Glomerular visceral epithelial cell (primary cell): ENCODE data around the gene LTBP1.
"Not testable (repeated sequence)": the region's sequence is repeated elsewhere in the genome, so short reads cannot be mapped to it uniquely, and the experiment has no call there.

Experiments
- DNase-seq: peaks from one replicate; pipeline ENCODE4 v3.0.0-alpha.2; 2016; ENCODE audit errors: extremely low spot score

The LTBP1 gene

DNA sequence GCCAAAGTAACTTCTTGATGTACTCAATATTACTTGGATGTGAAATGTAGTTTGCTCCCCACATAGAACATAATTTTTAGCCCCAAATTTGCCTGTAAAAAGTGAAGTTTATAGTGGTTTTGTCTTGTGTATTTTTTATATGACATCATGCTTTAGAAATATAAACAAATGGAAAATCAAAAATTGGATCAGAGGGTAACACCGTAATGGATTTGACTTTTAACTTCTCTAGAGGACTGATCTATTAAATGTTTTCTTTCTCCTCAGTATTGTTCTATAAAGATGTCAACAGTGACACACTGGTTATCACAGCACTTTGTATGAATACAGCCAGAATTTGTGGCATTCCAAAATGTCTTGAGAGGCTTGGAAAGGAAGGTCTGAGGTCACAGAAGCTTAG is 484.1 kb downstream of the LTBP1 start:
- no peak for DNase-seq

DNA sequence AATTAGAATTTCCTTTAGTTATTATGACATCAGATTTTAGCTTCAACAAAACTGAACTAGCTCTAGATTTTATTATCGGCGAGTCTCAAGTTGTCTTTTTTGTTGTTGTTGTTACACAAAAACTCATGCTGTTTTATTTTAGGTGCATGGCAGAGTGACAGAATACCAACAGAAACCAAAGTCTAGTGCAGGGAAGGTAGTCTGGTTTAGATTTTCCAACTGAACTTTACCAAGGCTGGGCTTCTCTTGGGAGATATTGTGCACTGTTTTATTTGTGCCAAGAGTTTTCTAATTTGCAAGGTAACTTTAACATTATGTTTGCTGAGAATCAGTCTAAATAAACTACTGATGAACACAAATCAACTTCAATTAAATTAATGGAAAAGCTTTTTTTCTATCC is 486.1 kb downstream of the LTBP1 start:
- DNase-seq = no peak

DNA sequence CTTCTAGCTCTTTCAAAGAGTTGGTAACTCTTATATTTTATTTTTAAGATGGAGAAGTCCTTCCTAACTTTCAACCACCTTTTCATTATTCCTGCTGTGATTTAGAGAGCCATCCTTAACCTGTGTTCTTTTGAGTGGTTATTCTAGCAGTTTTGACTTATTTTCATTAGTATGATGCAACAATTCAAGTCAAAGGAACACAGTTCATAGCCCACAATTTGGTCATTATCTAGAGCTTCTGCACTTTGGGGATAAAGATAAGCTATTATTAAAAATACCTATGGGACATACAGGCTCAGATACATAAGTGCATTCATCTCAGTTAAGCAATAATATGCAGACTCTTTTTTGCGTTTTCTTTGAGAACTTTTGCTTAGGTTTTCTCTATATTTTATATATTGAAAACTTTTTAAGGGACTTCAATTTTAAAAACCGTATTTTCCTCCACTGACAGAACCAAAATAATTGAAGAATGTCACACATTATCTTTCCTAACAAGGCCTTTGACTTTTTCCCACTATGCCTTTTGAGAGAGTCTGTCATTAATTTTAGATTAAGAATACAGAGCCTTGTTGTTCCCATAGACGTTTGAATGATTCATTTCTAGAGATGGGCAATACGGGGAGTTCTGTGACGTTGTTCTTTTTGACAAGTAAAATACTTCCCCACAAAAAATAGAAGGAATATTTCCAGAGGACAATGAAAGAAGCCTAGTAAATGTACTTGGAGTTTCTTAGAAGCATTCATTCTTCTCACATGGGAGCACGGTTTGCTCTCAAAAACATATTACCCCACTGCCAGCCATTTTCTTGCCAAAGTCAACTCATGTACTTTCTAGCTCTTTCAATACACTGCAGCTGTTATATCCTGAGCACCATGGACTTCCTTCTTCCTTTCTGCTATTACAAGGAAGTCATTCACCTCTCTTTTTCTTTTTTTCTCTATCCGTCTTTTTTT is 486.8 kb downstream of the LTBP1 start:
- no peak for DNase-seq

DNA sequence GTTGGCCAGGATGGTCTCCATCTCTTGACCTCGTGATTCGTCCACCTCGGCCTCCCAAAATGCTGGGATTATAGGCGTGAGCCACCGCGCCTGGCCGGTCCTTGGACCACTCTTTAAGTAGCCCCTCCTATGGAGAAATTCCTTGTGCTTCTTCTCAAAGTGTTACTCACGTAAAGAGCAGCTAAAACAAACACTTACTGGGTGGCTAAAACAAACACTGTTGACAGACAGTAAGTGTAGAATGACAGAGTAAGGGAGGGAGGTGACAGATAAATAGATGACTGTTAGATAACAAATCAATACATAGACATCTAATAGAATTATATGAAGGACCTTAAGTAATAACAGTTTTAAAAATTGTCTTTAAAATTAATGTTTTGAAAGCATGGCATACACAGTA is 488.8 kb downstream of the LTBP1 start:
- no peak for DNase-seq

DNA sequence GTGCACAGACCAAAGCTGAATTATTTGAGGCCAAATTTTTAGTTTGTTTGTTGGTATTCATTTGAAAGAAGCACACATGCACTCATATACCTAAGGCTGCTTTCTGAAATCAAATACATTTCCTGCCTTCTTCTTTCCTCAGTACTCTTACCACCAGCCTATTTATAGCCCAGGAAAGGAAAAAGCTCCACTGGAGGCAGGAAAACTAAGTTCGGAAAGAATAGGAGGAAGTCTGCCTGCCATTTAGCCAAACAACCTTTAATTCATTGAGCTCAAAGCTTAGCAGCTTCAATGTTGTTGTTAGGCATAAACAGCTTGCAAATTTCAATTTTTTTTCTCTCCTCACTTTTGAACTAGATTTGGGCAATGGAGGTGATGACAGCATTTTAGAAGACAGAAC is 489.3 kb downstream of the LTBP1 start:
- no peak for DNase-seq

DNA sequence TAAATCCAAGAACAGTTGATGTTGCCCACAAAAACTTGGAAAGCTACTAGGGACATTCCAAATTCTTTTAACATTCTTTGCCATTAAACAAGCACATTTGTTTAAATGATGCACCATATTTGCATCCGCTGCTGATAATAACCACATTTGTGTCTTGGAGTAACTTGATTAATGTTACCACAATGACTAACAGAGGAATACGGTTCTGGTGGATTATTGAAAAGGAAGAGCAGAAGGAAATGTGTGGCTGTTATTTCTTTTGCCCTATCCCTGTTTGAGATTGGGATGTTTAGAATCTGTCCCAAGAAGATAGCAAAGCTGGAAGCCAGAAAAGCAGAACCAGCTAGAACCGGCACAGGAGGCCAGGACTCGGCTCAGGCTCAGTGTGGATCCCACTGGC is 490.5 kb downstream of the LTBP1 start:
- DNase-seq = peak; percentile 42

DNA sequence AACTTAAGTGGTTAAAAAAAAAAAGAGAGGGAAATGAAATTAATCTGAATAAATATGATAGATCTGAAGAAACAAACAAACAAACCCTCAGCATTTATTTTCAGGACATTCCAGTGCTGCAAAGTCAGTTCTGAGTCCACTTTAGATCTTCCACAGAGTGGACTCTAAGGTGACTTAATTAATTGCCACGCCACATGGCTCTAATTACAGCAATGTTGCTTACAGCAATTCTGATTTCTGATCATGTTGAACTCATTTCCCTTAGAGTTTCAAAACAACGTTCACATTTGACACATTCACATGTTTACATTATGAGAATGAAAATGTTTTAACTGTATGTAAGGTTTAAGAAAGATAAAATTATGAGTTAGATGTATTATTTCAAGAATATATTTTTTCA is 491.1 kb downstream of the LTBP1 start:
- DNase-seq = no peak

DNA sequence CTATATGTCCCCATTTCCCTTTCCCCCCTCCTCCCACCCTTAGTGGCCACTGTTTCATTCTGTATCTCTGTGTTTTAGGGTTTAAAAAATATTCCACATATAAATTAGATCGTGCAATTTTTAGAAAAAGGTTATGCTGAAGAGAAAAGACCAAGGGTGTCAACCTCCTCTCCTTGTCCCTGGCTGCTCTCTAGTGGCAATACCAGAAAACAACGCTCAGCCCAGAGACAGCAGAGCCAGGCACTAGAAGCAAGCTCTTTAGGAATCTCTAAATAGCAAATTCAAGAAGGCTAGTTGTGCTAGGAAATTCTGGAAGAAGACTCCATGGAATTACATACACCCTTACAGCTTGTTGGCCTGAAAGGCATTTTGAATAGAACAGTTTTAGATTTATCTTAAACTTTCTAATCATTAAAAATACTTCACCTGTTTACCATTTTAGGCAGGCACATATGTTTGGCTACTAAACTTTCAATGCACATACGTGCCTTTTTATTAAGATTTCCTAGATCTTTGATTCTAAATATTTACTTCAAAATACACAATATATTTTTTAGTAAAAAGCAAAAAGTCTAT is 494.6 kb downstream of the LTBP1 start:
- DNase-seq = peak; percentile 42

DNA sequence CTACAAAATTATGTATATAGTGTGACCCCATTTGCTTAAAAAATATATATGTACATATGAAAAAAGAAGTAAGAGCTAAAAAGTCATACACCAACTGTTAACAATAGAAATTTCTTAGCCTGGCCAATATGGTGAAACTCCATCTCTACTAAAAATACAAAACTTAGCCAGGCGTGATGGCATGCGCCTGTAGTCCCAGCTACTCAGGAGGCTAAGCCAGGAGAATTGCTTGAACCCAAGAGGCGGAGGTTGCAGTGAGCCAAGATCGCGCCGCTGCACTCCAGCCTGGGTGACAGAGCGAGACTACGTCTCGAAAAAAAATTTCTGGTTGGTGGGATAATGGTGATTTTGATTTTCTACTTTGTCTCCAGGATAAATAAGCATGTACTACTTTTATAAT is 495.3 kb downstream of the LTBP1 start:
- DNase-seq = not testable (repeated sequence)

DNA sequence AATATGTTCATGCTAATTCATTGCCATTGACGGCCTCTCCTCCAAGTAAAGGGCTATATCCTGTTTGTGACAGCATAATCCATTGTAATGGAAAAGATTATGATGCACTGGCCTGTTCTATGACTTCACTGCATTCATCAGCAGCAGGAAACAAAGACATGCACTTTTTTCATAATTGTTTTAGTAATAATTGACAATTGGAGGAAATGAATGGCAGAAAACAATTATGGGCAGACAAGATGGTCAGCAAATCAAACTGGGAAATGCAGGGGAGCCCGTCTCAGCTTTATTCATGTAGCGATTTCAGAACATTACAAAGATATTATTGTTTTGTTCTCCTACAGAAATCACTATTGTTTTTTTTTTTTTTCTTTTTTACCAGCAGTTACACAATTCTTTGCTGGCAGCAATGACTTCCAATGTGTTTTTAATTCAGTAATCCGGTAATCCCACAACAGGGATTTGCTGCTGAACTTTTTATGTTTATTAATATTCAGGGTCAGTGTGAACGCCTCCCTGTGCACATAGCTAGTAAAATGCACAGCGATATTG is 495.9 kb downstream of the LTBP1 start:
- no peak for DNase-seq

DNA sequence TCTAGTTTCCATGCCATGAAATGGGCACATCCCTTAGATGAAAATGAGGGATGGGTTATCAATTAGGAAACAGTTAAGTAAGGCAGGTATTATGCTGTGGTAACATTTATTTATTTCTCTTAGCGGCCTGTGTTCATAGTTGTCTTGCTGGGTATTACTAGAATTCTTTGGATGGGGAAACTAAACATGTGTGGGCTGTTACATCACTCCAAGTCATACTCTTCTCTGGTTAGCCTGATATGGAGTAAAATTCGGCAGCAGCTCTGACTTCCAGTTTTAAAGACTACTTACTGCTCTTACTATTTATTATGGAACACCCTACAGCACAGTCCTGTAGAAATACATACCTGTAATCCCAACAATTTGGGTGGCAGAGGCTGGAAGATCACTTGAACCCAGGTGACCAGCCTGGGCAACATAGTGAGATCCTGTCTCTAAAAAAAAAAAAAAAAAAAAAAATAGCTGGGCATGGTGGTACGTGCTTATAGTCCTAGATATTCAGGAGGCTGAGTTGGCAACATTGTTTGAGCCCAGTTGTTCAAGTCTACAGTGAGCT is 496.6 kb downstream of the LTBP1 start:
- DNase-seq = no peak

DNA sequence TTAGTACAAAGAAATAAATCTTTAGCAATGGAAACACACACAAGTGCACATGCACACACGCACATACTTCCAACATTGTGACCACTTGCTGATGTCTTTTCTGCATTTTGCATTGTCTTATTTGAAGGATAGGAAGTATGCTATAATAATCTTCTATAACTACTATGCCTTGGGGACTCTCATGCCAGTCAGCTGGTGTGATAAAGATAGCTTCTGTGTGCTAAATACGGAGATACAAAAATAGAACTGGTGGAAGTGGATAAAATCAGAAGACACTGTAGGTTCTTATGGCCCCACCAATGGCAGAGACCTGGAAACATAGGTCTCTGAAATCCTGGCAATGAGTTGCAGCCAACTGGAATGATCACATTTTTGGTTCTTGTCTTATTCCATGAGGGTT is 498.2 kb downstream of the LTBP1 start:
- DNase-seq = no peak

DNA sequence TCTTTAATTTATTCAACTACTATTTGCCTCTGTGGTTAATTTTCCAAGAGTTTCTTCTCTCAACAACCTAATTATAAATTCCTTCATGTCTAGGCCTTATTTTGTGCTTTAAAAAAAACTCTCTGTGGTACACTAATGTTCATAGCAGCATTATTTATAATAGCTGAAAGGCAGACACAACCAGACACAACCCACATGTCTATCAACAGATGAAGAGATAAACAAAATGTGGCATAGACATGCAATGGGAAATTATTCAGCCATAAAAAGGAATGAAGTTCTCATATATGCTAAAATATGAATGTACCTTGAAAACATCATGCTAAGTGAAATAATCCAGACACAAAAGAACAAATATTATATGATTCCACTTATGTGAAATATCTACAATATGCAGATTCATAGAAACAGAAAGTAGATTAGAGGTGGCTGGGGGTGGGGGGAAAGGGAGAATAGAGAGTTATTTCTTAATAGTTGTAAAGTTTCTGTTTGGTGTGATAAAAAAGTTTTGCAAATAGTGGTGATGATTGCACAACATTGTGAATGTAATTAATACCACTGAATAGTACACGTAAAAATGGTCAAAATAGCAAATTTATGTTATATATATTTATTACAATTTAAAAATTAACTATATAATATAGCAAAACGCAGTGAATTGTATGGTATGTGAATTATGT is 501.6 kb downstream of the LTBP1 start:
- no peak for DNase-seq
